NCI-H526 treated with DMSO at 0.1 percent for 48 hours (cell line): ENCODE results near the gene BMERB1.
"Not testable (repeated sequence)": the region's sequence is repeated elsewhere in the genome, so short reads cannot be mapped to it uniquely, and the experiment has no call there.

Source experiments
- DNase-seq: peaks from one replicate; lab custom pipeline; 2025; lab: John Stamatoyannopoulos, UW

BMERB1 gene

DNA sequence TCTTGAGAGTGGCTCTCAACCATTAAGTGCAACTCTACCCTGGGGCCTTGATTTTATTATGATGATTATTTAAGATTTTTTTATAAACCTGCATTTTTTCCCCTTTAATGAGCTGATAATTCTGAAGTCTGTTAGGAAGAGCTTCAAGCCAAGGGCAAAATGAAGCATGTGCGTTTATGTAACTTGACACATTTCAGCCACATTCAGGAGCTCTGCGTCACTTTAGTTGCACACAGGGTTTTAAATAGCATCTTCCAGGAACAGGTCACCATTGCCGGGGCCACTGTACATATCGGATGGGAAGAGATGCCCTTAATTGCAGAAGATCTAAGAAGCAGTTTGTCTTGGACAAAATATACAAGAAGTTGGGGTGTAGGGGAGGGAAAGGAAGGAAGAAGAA, 89.6 kb downstream of the BMERB1 start:
- no peak for DNase-seq

DNA sequence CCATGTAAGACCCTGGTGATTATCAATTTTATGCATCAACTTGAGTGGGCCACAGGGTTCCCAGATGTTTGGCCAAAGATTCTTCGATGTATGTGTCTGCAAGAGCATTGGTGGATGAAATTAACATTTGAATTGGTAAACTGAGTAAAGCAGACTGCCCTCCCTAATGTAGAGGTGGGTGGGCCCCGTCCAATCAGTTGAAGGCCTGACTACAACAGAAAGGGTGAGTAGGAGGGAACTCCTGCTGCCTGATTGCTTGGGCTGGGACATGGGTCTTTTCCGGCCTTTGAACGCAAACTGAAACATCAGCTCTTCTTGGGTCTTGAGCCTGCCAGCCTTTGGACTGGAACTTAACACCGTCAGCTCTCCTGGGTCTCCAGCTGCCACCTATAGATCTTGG, 90.6 kb downstream of the BMERB1 start:
- no peak for DNase-seq

DNA sequence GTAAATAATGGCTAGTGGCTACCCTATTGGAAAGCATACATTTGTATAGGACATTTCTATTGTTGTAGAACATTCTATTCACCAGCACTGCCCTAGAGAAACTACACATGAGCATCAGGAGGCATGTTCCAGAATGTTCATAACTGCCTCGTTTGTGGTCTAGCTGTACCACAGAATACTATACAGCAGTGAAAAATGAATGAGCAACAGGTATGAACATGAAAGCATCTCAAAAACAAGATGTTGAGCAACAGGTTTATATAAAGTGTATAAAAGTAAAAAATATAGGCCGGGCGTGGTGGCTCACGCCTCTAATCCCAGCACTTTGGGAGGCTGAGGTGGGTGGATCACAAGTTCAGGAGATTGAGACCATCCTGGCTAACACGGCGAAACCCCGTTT, 91.7 kb downstream of the BMERB1 start:
- no peak for DNase-seq

DNA sequence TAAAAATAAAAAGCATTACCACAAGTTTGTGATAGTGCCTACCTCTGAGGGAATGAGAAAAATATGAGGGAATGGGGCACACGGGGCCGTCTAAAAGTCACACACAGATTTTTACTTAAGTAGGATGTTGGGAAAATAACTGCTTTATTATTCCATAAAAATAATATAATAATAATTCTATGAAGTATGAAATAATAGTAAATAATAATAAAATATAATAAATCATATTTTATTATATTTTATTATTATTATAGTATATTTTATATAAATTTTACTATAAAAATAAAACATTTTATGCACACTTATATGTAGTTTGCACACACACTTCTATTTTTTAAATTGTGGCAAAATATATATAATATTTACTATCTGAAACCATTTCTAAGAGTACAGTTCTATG, 92.3 kb downstream of the BMERB1 start:
- DNase-seq, result no peak

DNA sequence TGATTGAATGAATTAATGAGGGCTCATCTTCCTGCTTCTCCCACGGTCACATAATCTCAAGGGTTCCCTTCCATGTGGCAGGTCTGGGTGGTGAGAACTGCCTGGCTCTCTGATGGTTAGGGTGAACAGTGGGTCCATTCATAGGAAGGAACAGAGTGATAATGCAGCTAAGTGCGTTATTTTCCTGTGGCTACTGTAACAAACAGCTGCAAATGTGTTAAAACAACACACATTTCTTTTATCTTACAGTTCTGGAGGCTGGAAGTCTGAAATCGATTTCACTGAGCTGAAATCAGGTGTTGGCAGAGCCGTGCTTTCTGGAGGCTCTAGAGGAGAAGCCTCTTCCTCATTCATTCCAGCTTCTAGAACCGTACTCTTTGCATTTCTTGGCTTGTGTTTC, 95.3 kb downstream of the BMERB1 start:
- DNase-seq, result no peak

DNA sequence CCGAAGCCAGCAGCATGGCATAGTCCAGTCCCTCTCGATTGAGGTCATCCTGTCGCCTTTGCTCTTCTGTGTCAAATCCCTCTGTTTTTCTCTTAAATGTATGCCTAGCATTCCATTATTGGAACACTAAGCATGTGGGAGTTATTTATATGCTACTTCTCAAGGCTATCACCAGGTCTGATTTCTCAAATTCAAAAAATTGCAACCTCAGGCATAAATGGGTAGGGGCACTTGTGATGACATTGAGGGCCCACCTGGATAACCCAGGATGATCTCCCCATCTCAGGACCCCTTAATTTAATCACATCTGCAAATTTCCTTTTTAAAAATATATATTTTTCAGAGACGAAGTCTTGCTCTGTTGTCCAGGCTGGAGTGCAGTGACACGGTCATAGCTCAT, 95.7 kb downstream of the BMERB1 start:
- no peak for DNase-seq

DNA sequence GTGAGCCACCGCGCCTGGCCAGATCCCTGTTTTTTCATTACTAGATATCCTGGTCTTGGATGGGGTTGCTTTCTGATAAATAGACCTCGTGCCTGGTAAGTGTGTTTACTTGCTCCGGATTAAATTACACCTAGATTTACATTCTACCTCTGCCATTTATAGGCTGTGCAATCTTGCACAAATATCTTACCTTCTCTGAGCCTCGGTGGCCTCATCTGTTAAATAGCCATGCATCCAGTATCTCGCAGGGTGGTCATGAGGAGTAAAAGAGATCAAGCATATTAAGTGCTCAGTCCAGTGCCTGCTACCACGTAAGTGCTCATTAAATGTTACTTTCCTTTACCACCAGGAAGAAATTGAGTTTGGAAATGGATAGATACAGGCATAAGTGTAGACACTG, 98.4 kb downstream of the BMERB1 start:
- DNase-seq, result no peak

DNA sequence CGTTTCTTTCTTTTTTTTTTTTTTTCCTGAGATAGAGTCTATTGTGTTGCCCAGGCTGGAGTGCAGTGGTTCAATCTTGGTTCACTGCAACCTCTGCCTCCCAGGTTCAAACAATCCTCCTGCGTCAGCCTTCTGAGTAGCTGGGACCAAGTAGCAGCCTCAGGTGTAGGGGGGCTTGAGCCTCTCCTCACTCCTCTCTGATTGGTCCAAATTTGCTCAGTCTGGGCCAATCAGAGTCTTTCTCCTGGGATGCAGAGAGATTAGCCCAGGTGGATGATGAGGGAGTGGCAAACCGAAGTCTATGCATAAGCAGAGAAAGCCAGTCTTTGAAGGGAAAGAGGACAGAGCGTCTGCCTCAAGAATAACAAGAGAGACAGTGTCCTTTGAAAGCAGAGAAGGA, 99.0 kb downstream of the BMERB1 start:
- DNase-seq, result no peak

DNA sequence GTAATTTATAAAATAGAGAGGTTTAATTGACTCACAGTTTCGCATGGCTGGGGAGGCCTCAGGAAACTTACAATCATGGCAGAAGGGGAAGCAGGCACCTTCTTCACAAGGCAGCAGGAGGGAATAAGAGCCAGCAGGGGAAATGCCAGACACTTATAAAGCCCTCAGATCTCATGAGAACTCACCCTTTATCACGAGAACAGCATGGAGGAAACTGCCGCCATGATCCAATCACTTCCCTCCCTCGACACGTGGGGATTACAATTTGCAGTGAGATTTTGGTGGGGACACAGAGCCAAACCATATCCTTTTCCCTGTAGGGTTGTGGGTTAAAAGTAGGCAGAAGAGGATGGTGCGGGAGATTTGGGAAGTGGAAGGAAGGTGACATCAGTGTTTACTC, 101.4 kb downstream of the BMERB1 start:
- no peak for DNase-seq

DNA sequence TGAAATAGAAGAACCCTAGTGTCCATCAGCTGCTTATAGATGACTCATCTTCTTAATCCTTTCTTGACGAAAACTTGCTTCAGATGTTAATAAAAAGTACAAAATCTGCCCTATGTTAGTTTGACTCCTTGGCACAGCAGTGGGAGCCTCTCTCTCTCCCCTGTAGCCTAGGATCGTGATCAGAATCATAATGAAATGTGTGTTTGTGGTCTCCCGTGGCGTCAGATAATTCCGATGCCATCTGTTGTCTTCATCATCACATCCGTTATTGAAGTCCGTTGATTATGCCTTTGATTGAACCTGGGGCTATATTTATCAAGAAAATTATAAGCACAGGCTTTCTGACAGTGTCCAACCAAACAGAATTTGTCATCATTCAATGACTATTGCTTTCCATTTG, 102.5 kb downstream of the BMERB1 start:
- DNase-seq, result no peak

DNA sequence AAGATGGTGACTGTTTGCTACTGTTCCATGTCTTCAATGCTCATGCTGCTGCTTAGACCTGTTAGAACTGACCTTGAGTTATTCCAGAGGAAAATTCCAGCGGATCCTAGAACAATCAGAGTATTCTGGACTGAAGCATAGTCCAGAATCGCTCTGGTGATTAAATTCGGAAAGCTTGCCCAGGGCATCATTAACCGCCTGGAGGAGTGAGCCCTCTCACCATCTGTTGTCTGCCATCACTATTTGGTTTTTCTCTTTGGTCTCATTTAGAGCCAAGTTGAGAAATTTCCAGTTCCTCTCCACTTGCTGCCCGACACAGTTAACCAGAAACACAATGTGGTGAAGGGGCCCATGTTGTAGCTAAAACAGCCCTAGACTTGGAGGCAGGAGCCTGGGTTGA, 104.1 kb downstream of the BMERB1 start:
- no peak for DNase-seq

DNA sequence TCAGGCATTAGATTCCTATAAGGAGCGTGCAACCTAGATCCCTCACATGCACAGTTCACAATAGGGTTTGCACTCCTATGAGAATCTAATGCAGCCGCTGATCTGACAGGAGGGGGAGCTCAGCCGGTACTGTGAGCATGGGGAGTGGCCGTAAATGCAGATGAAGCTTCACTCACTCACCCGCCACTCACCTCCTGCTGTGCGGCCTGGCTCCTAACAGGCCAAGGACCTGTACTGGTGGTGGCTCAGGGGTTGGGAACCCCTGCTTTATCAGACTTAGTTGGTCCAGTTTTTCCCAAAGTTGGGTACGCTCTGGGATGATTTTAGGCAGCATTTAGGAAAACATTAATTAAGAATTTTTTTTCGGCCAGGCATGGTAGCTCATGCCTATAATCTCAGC, 104.8 kb downstream of the BMERB1 start:
- peak; percentile 47 for DNase-seq

DNA sequence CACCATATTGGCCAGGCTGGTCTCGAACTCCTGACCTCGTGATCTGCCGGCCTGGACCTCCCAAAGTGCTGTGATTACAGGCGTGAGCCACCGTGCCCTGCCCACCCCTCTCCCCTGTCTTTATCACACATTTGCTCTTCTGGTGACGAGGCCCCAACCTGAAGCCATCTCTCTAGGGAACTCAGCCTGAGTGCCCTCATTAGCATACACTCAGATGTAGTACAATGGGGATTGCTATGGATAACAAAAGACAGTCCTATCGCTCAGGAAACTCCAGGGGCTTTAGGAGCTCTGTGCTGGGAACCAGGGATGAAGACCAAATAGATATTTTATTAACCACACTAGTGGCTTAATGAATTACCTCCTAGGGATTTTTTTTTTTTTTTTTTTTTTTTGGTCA, 107.9 kb downstream of the BMERB1 start:
- peak; percentile 8 for DNase-seq

DNA sequence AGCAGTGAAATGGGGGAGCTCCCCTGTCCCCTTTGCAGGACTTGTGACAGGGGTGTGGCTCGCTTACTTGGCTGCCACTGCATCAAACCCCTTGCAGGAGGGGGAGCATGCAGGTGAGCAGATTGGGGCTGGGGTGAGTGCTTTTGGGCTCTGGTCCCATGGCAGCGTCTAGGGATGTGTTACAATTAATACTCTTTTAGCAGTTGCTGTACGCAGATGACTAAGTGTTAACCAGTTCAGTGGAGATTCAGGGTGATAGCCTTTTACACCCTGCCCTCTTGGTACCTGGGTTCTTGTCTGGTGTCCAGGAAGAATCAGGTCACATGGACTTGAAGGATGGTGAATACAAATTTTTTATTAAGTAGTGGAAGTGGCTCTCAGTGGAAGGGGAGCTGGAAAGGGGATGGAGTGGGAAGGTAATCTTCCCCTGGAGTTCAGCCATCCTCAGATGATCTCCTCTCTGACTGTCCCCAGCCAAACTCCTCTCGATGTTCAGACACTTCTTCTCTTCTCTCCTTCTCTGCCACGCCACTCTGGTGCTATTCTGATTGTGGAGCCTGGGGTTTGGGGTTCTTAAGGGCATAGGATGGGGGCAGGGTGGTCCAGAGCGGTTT, 108.5 kb downstream of the BMERB1 start:
- no peak for DNase-seq

DNA sequence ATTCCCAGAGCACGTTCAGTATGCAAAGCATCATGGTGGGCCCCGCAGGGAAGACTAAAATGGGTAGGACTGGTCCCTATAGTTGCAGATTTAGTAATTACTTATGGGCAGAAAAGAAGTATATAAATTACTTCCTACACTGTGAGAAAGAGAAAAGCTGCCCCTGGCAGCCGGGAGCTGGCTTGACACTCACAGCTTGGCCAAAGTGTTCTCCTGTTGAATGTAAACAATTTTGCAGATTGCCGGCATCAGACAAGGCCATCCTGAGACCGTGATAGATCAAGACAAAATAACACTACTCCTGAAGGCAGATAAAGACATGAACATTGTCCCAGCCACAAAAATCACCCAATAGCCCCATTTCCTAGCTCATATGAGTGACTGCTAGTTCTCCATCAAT, 110.0 kb downstream of the BMERB1 start:
- no peak for DNase-seq

DNA sequence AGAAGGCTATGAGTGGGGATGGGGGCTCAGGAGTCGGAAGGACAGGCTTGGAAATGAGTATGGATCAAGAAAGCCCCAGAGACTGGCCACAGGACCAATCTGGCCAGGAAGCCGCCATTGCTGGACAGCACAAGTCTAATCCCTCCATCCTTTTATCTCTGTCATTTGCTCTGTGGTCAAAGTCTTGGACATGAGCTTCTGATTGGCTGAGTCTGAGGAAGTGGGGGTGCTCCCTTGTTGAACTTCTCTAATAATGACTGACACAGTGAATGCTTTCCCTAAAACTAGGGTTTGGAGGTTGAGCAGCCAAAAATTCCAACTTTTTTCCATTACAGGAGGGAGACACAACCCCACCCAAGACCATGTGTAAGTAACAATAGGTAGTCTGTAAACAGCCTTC, 111.2 kb downstream of the BMERB1 start:
- DNase-seq, result no peak

DNA sequence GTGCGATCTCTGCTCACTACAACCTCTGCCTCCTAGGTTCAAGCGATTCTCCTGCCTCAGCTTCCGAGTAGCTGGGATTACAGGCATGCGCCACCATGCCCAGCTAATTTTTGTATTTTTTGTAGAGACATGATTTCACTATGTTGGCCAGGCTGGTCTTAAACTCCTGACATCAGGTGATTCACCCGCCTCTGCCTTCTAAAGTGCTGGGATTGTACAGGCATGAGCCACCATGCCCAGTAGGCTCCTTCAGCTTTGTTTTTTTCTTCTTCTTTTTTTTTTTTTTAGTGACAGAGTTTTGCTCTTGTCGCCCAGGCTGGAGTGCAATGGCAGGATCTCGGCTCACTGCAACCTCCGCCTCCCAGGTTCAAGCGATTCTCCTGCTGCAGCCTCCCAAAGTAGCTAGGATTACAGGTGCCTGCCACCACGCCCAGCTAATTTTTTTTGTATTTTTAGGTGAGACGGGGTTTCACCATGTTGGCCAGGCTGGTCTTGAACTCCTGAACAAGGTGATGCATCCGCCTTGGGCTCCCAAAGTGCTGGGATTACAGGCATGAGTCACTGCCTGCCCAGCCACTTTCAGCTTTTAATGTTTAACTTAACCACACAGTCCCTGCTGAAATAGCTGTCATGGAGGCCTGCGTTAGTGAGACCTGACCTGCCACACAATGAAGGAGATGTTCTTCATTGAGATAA, 112.8 kb downstream of the BMERB1 start:
- not testable (repeated sequence) for DNase-seq

DNA sequence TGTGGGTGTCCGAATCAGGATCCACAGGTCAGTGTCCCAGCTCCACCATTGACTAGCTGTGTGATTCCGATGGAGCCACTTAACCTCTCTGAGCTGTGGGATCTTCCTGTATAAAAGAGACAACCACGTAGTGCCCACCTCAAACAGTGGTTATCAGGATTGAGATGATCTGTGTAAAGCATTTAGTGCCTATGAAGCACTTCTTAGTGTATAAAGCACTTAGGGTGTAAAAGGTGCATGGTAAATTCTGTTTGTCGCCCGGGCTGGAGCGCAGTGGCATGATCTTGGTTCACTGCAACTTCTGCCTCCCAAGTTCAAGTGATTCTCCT, 113.3 kb downstream of the BMERB1 start:
- no peak for DNase-seq

DNA sequence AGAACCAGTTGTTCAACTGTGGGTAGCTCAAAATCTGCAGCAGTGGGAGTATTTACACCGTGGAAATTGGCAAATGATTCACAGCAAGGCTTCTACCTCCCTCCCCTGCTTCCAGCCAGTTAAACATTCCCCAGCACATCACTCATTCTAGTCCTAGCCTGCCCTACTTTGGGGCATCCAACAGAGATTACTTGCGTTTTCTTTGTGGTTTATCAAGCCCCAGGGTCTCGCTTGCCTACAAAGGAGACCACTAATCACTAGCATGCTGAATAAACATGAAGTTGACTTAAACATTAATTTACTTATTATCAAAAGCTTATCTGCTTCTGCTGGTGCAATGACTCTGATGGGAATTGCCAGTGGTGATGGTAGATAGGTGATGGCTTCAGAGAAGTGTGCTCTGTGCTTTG, 114.1 kb downstream of the BMERB1 start:
- DNase-seq, result no peak

DNA sequence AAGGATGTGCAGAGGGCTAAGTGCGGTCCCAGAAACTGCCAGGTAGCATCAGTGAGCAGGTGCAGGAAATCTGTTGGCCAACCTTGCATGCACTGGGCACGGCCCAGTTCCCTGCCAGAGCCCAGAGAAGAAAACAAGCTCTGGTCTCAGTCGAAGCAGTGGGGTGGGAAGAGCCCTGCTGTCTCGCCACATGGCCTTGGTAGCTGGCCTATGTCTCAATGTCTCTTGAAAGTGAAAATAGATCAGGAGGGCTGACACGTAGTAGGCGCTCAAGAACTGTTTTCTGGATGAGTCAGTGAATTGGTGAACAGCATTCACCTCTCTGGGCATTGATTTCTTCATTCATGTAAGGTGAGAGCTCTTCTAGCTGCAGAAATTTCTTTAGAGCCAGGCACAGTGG, 118.1 kb downstream of the BMERB1 start:
- DNase-seq, result no peak

DNA sequence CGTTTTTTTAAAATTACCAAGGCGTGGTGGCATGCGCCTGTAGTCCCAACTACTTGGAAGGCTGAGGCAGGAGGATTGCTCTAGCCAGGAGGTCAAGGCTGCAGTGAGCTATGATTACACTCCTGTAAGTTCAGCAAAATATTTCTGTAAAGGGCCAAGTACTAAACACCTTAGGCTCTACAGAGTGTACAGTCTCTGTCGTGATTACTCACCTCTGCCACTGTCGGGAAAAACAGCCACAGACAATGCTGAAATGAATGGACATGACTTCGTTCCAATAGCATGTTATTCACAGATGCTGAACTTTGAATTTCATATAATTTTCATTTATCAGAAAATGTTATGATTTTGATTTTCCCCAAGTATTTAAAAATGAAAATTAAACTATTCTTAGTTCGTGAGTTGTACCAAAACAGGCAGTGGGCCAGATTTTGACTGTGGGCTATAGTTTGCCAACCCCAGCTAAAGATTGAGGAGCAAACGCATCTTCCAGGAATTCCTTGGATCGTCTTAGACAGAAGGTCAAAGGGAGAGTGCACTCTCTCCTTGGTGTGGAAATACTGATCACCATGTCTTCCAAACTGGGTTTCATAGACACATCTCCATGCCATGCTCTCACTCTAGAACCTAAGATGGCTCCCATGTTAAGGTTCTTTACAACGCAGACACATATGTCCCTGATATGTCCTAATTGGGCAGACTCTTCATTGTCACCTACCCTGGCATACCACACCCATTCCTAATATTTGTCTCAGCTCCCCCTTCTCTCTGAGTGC, 119.1 kb downstream of the BMERB1 start:
- DNase-seq, result no peak

DNA sequence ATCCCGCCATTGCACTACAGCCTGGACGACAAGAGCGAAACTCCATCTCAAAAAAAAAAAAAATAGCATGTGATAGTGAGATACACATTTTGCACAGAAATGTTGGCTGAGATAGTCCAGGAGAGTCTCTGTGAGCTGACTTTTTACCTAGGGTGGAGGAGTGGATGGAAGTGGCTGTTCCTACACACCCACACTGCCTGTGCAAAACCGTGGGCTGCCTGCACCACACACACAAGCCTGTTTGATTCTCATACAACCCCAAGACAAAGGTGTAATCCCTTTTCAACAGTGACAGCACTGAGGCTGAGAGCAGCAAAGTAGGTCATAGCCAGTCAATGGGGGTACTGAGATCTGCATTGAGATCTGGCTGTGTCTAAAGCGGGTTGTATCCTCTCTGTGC, 121.7 kb downstream of the BMERB1 start:
- DNase-seq, result no peak

DNA sequence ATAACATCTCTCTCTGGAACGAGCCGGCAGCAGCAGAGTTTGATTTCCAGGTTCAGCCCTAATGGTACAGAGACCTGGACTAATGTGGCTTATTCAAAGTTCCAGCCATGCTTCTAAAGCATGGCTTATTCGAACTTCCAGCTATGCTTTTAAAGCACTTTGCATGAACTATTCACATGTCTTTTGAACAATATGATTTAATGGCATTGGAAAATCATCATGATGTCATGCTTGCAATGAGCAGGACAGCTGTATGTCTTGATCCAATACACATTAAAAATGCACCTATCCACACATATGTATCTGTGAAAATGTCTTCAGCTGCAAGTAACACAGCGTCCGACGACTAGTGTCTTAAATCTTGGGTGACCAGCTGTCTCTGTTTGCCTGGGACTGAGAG, 122.9 kb downstream of the BMERB1 start:
- DNase-seq, result no peak

DNA sequence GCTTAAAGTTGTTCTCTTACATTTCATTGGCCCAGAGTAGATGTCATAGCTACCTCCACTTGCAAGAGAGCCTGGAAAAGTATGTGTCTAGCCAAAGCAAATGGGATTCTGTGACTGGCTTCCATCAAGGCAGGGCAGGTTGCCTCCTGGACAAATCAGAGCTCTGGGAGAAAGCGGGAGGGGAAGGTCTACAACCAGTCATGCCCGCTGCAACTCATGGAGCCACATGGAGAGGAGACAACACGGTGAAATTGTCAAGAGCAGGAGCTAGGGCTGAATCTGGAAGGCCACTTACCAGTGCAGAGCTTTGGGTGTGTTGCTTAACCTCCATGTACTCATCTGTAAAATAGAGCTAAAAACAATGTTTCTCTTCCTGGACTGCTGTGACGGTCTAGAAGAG, 124.8 kb downstream of the BMERB1 start:
- DNase-seq, result no peak
